RKO (cell line): Measurements from ENCODE around the gene CHD1.

Source experiments
- DNase-seq: peaks from one replicate; pipeline ENCODE4 v3.0.0-alpha.2; 2016; ENCODE audit warnings: low spot score

The CHD1 gene

GRCh38 chr5:98807806-98808205, 121.0 kb downstream of the CHD1 start:
- DNase-seq: no peak

DNA sequence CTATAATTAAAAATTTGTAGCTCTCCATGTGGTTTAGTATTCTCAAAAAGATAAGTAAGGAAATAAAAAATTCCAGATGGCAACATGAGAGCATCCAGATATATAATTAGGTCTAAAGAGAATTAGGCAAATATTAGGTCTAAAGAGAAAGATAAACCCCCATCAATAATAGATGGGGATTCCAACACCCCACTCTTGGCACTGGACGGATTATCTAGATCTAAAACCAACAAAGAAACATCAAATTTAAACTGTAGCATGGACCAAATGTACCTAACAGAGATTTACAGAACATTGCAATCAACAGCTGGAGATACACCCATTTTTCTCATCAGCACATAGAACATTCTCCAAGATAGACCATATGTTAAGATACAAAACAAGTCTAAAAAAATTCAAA, 123.7 kb downstream of the CHD1 start:
- no peak for DNase-seq

DNA sequence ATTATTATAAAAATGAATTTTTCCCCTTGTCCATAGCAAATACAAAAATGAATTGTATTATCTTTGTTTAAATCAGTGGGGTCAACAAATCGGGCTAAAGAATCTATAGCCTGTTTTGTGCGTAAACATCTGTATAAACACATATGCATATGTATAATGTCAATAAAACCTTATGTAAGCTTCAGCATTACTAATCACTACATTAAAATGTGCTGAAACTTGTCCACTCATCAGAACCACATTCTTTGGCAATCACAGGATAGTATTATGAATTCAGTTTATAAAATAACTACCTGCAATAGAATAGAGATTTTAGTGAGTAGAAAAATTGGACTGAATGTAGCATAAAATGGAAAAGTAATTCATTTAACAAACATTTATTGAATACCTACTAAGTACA, 124.7 kb downstream of the CHD1 start:
- no peak for DNase-seq
